ENCODE data around the gene ASGR1.
"Not testable (repeated sequence)": the region's sequence is repeated elsewhere in the genome, so short reads cannot be mapped to it uniquely, and the experiment has no call there.

ASGR1 gene

GRCh38 chr17:7167832-7168231, 11.3 kb downstream of the ASGR1 start:
- Histone ChIP-seq H3K23ac (ENCODE audit: low read length) (no peak overlapping the region), H4K12ac (ENCODE audit: low read depth, low read length) (no peak overlapping the region), H2AK5ac (ENCODE audit: low read length) (no peak overlapping the region), H3K4ac (ENCODE audit: low read depth, low read length) (no peak overlapping the region), H3K27ac (ENCODE audit: low read depth, low read length) (no peak overlapping the region), H3K18ac (ENCODE audit: low read length) (no peak overlapping the region), H3K36me3 (ENCODE audit: control insufficient read depth in 1 of 2, insufficient read depth in 2 of 2, low read length in 2 of 2) (no peaks in the 10 kb centered on the region), H3K9ac (ENCODE audit: low read length) (no peak overlapping the region), H2BK5ac (ENCODE audit: low read depth, low read length, poor library complexity) (no peak overlapping the region), H3K4me2 (ENCODE audit: low read length) (no peak overlapping the region), H2AFZ (ENCODE audit: insufficient read depth, low read length, poor library complexity) (no peak overlapping the region), H3K9me3 (ENCODE audit: insufficient read depth, low read depth, low read length) (peaks cover 4% of the 10 kb centered on the region), H3K27me3 (ENCODE audit: insufficient read depth, low read length) (no peaks in the 10 kb centered on the region), H2BK120ac (ENCODE audit: insufficient read depth, low read length, poor library complexity) (no peak overlapping the region), H3K79me2 (ENCODE audit: control insufficient read depth, insufficient read depth, low read length, poor library complexity) (no peaks in the 10 kb centered on the region), H3K79me1 (ENCODE audit: low read length) (no peaks in the 10 kb centered on the region), H4K91ac (ENCODE audit: low read depth, low read length) (no peak overlapping the region), H2BK12ac (ENCODE audit: low read length) (no peak overlapping the region), H3K14ac (ENCODE audit: low read length) (no peak overlapping the region), H4K8ac (ENCODE audit: low read depth, low read length) (no peak overlapping the region), H3K4me1 (ENCODE audit: control insufficient read depth in 1 of 2, insufficient read depth in 2 of 2, low read length in 2 of 2) (no peaks in the 10 kb centered on the region), H3K4me3 (ENCODE audit: low read depth, low read length) (no peak overlapping the region)
- DNase-seq = peak in 1 of 2 donors; percentile 43
- no CpG with 5 or more reads among the region's 4 CpGs for WGBS (ENCODE audit: extremely low coverage, insufficient coverage, insufficient read length)

- Histone ChIP-seq H2BK5ac (ENCODE audit: low read depth, low read length, poor library complexity) (no peak overlapping the region), H3K14ac (ENCODE audit: low read length) (no peak overlapping the region), H3K4me3 (ENCODE audit: low read depth, low read length) (no peak overlapping the region), H2AK5ac (ENCODE audit: low read length) (no peak overlapping the region), H2BK12ac (ENCODE audit: low read length) (no peak overlapping the region), H3K27ac (ENCODE audit: low read depth, low read length) (no peak overlapping the region), H3K4me1 (ENCODE audit: control insufficient read depth in 1 of 2, insufficient read depth in 2 of 2, low read length in 2 of 2) (no peaks in the 10 kb centered on the region), H2BK120ac (ENCODE audit: insufficient read depth, low read length, poor library complexity) (no peak overlapping the region), H4K8ac (ENCODE audit: low read depth, low read length) (no peak overlapping the region), H3K4ac (ENCODE audit: low read depth, low read length) (no peak overlapping the region), H3K79me2 (ENCODE audit: control insufficient read depth, insufficient read depth, low read length, poor library complexity) (no peaks in the 10 kb centered on the region), H3K18ac (ENCODE audit: low read length) (no peak overlapping the region), H3K4me2 (ENCODE audit: low read length) (no peak overlapping the region), H3K36me3 (ENCODE audit: control insufficient read depth in 1 of 2, insufficient read depth in 2 of 2, low read length in 2 of 2) (no peaks in the 10 kb centered on the region), H4K12ac (ENCODE audit: low read depth, low read length) (no peak overlapping the region), H3K9ac (ENCODE audit: low read length) (no peak overlapping the region), H3K79me1 (ENCODE audit: low read length) (no peaks in the 10 kb centered on the region), H3K27me3 (ENCODE audit: insufficient read depth, low read length) (no peaks in the 10 kb centered on the region), H2AFZ (ENCODE audit: insufficient read depth, low read length, poor library complexity) (no peak overlapping the region), H3K23ac (ENCODE audit: low read length) (no peak overlapping the region), H3K9me3 (ENCODE audit: insufficient read depth, low read depth, low read length) (peaks cover 4% of the 10 kb centered on the region), H4K91ac (ENCODE audit: low read depth, low read length) (no peak overlapping the region)
- no CpG with 5 or more reads among the region's 7 CpGs for WGBS (ENCODE audit: extremely low coverage, insufficient coverage, insufficient read length)
- DNase-seq = no peak
Observed at GRCh38 chr17:7166873-7167272, 12.3 kb downstream of the ASGR1 start.

- H3K9ac ChIP-seq (ENCODE audit: low read length); H3K4ac ChIP-seq (ENCODE audit: low read depth, low read length); DNase-seq; H2BK5ac ChIP-seq (ENCODE audit: low read depth, low read length, poor library complexity); H3K9me3 ChIP-seq (ENCODE audit: insufficient read depth, low read depth, low read length); H3K18ac ChIP-seq (ENCODE audit: low read length); H4K12ac ChIP-seq (ENCODE audit: low read depth, low read length); H3K4me3 ChIP-seq (ENCODE audit: low read depth, low read length); H3K27ac ChIP-seq (ENCODE audit: low read depth, low read length); H3K23ac ChIP-seq (ENCODE audit: low read length); H2AK5ac ChIP-seq (ENCODE audit: low read length); H4K91ac ChIP-seq (ENCODE audit: low read depth, low read length); H2AFZ ChIP-seq (ENCODE audit: insufficient read depth, low read length, poor library complexity); H2BK12ac ChIP-seq (ENCODE audit: low read length); H3K36me3 ChIP-seq (ENCODE audit: control insufficient read depth in 1 of 2, insufficient read depth in 2 of 2, low read length in 2 of 2); H4K8ac ChIP-seq (ENCODE audit: low read depth, low read length); H3K4me2 ChIP-seq (ENCODE audit: low read length); H3K27me3 ChIP-seq (ENCODE audit: insufficient read depth, low read length); H3K4me1 ChIP-seq (ENCODE audit: control insufficient read depth in 1 of 2, insufficient read depth in 2 of 2, low read length in 2 of 2); H3K79me2 ChIP-seq (ENCODE audit: control insufficient read depth, insufficient read depth, low read length, poor library complexity); H2BK120ac ChIP-seq (ENCODE audit: insufficient read depth, low read length, poor library complexity); H3K14ac ChIP-seq (ENCODE audit: low read length); H3K79me1 ChIP-seq (ENCODE audit: low read length): not testable (repeated sequence)
- WGBS (ENCODE audit: extremely low coverage, insufficient coverage, insufficient read length) = no CpG with 5 or more reads among the region's 10 CpGs
Observed at GRCh38 chr17:7159571-7159970, 19.6 kb downstream of the ASGR1 start.

- H4K12ac ChIP-seq (ENCODE audit: low read depth, low read length); H3K9me3 ChIP-seq (ENCODE audit: insufficient read depth, low read depth, low read length); H2BK5ac ChIP-seq (ENCODE audit: low read depth, low read length, poor library complexity); H3K23ac ChIP-seq (ENCODE audit: low read length); H4K91ac ChIP-seq (ENCODE audit: low read depth, low read length); H2BK120ac ChIP-seq (ENCODE audit: insufficient read depth, low read length, poor library complexity); H3K4me1 ChIP-seq (ENCODE audit: control insufficient read depth in 1 of 2, insufficient read depth in 2 of 2, low read length in 2 of 2); H3K4ac ChIP-seq (ENCODE audit: low read depth, low read length); H2AK5ac ChIP-seq (ENCODE audit: low read length); H3K9ac ChIP-seq (ENCODE audit: low read length); H3K27me3 ChIP-seq (ENCODE audit: insufficient read depth, low read length); H3K4me2 ChIP-seq (ENCODE audit: low read length); H3K36me3 ChIP-seq (ENCODE audit: control insufficient read depth in 1 of 2, insufficient read depth in 2 of 2, low read length in 2 of 2); H3K14ac ChIP-seq (ENCODE audit: low read length); H3K18ac ChIP-seq (ENCODE audit: low read length); H2BK12ac ChIP-seq (ENCODE audit: low read length); H2AFZ ChIP-seq (ENCODE audit: insufficient read depth, low read length, poor library complexity); H3K79me2 ChIP-seq (ENCODE audit: control insufficient read depth, insufficient read depth, low read length, poor library complexity); H4K8ac ChIP-seq (ENCODE audit: low read depth, low read length); H3K79me1 ChIP-seq (ENCODE audit: low read length); DNase-seq; H3K4me3 ChIP-seq (ENCODE audit: low read depth, low read length); H3K27ac ChIP-seq (ENCODE audit: low read depth, low read length): not testable (repeated sequence)
- no CpG with 5 or more reads among the region's 10 CpGs for WGBS (ENCODE audit: extremely low coverage, insufficient coverage, insufficient read length)
Observed at GRCh38 chr17:7158424-7158823, 20.7 kb downstream of the ASGR1 start.

Measured in trophoblast cell (in vitro differentiated cells and primary cell).